Measurements from ENCODE around the gene GRID1. TPM values are rescaled to one million over a fixed set of nuclear protein-coding genes. Genes with fewer than 3 reads are reported as not detected.

GRID1 gene
- total RNA-seq, 1 experiment from 2014 or later = not detected

- BruUV-seq (replicated peaks) = no TSS peak
- Histone ChIP-seq H3K9me2 (replicated peaks; ENCODE audit: low read length) (no peaks in the 10 kb centered on the region), H2AFZ (ENCODE audit: low read length) (no peak overlapping the region), H3K27ac (ENCODE audit: low read length) (no peak overlapping the region), H3K4me2 (ENCODE audit: low read length) (no peak overlapping the region), H3K79me2 (ENCODE audit: low read length) (no peaks in the 10 kb centered on the region), H3K9ac (ENCODE audit: low read length) (no peak overlapping the region), H4K20me1 (ENCODE audit: low read length) (no peaks in the 10 kb centered on the region), H3K4me1 (ENCODE audit: insufficient read depth, low read length) (no peaks in the 10 kb centered on the region), H3K9me3 (ENCODE audit: low read length) (no peaks in the 10 kb centered on the region), H3K4me3 (ENCODE audit: low read length) (no peak overlapping the region), H3K27me3 (ENCODE audit: low read length) (no peaks in the 10 kb centered on the region), H3F3A (ENCODE audit: low read length, unreplicated experiment) (no peaks in the 10 kb centered on the region), H3K36me3 (ENCODE audit: low read depth, low read length) (no peaks in the 10 kb centered on the region)
- no peak for DNase-seq
- ATAC-seq = no peak
- intact Hi-C loops (cut with micrococcal nuclease) = no loop called here
- CTCF ChIA-PET = no interaction called here
- POLR2A ChIA-PET (ENCODE audit: unreplicated experiment) = no interaction called here
- TF ChIP-seq EZH2 (IDR thresholded peaks at IDR 0.05; ENCODE audit: low read length, unreplicated experiment) (no peak), CTCF (conservative IDR thresholded peaks at IDR 0.05; ENCODE audit: low read depth, low read length) (no peak), EZH2phosphoT487 (IDR thresholded peaks at IDR 0.05; ENCODE audit: borderline replicate concordance, low read length) (no peak)
These were observed 312.9 kb downstream of the GRID1 start for GRCh38 chr10:86053675-86054074.

- no peaks in the 10 kb centered on the region for H3K79me2 ChIP-seq (ENCODE audit: low read length)
- no peak for DNase-seq
- BruUV-seq (replicated peaks) = no TSS peak
- ChIA-PET CTCF (no interaction called here), POLR2A (ENCODE audit: unreplicated experiment) (no interaction called here)
- H3F3A ChIP-seq (ENCODE audit: low read length, unreplicated experiment) = no peaks in the 10 kb centered on the region
- no peaks in the 10 kb centered on the region for H3K9me3 ChIP-seq (ENCODE audit: low read length)
- no peaks in the 10 kb centered on the region for H3K4me1 ChIP-seq (ENCODE audit: insufficient read depth, low read length)
- intact Hi-C loops (cut with micrococcal nuclease) = no loop called here
- H3K27ac ChIP-seq (ENCODE audit: low read length) = no peak overlapping the region
- H3K4me3 ChIP-seq (ENCODE audit: low read length) = no peak overlapping the region
- no peak for ATAC-seq
- no peak overlapping the region for H3K9ac ChIP-seq (ENCODE audit: low read length)
- no peaks in the 10 kb centered on the region for H3K36me3 ChIP-seq (ENCODE audit: low read depth, low read length)
- TF ChIP-seq CTCF (conservative IDR thresholded peaks at IDR 0.05; ENCODE audit: low read depth, low read length) (no peak), EZH2phosphoT487 (IDR thresholded peaks at IDR 0.05; ENCODE audit: borderline replicate concordance, low read length) (no peak), EZH2 (IDR thresholded peaks at IDR 0.05; ENCODE audit: low read length, unreplicated experiment) (no peak)
- no peak overlapping the region for H2AFZ ChIP-seq (ENCODE audit: low read length)
- H4K20me1 ChIP-seq (ENCODE audit: low read length) = no peaks in the 10 kb centered on the region
- no peak overlapping the region for H3K4me2 ChIP-seq (ENCODE audit: low read length)
- no peaks in the 10 kb centered on the region for H3K27me3 ChIP-seq (ENCODE audit: low read length)
- no peaks in the 10 kb centered on the region for H3K9me2 ChIP-seq (replicated peaks; ENCODE audit: low read length)
These were observed 315.0 kb downstream of the GRID1 start for GRCh38 chr10:86051586-86051985.

- Histone ChIP-seq H3K4me1 (ENCODE audit: insufficient read depth, low read length) (no peaks in the 10 kb centered on the region), H3K9me2 (replicated peaks; ENCODE audit: low read length) (no peaks in the 10 kb centered on the region), H3K36me3 (ENCODE audit: low read depth, low read length) (no peaks in the 10 kb centered on the region), H3K27me3 (ENCODE audit: low read length) (no peaks in the 10 kb centered on the region), H4K20me1 (ENCODE audit: low read length) (no peaks in the 10 kb centered on the region), H3K4me3 (ENCODE audit: low read length) (no peak overlapping the region), H3K4me2 (ENCODE audit: low read length) (no peak overlapping the region), H2AFZ (ENCODE audit: low read length) (no peak overlapping the region), H3F3A (ENCODE audit: low read length, unreplicated experiment) (no peaks in the 10 kb centered on the region), H3K79me2 (ENCODE audit: low read length) (no peaks in the 10 kb centered on the region), H3K27ac (ENCODE audit: low read length) (no peak overlapping the region), H3K9ac (ENCODE audit: low read length) (no peak overlapping the region), H3K9me3 (ENCODE audit: low read length) (no peaks in the 10 kb centered on the region)
- CTCF ChIA-PET = no interaction called here
- ATAC-seq = no peak
- POLR2A ChIA-PET (ENCODE audit: unreplicated experiment) = no interaction called here
- intact Hi-C loops (cut with micrococcal nuclease) = no loop called here
- DNase-seq = no peak
- no peak for TF ChIP-seq EZH2phosphoT487 (IDR thresholded peaks at IDR 0.05; ENCODE audit: borderline replicate concordance, low read length)
- no peak for TF ChIP-seq CTCF (conservative IDR thresholded peaks at IDR 0.05; ENCODE audit: low read depth, low read length)
- no peak for TF ChIP-seq EZH2 (IDR thresholded peaks at IDR 0.05; ENCODE audit: low read length, unreplicated experiment)
- no TSS peak for BruUV-seq (replicated peaks)
These were observed 317.2 kb downstream of the GRID1 start for GRCh38 chr10:86049442-86049841.

Measured in PC-3 (cell line).